OCI-LY7 (cell line): ENCODE measurements around the gene IGIP. TPM values are rescaled to one million over a fixed set of nuclear protein-coding genes. Genes with fewer than 3 reads are reported as not detected.
"Not testable (repeated sequence)": the region's sequence is repeated elsewhere in the genome, so short reads cannot be mapped to it uniquely, and the experiment has no call there.

Experiments
- BruUV-seq: library from RNA; stranded (reverse); fragments of 400-500 nt; replicated peaks from 2 replicates; lab custom pipeline; 2021; lab: Mats Ljungman, UMichigan
- CTCF ChIA-PET: fragments of 300-600 bp; sonication (Branson Sonifier 250); formaldehyde crosslinking; loops from one replicate; lab custom pipeline; 2022; ENCODE audit warnings: antibody characterized with exemption; ENCODE audit not compliant: unreplicated experiment; lab: Charles Lee
- POLR2A ChIA-PET: fragments of 300-600 bp; sonication (Branson Sonifier 250); formaldehyde crosslinking; loops from one replicate; lab custom pipeline; 2022; ENCODE audit warnings: antibody characterized with exemption; lab: Charles Lee
- DNase-seq: peaks from one replicate; pipeline ENCODE4 v3.0.0-alpha.2; 2015; ENCODE audit warnings: low spot score
- H2AFZ ChIP-seq: fragments of 200-600 bp; sonication (generic), shearing (Covaris generic); 2 replicates; pipeline ENCODE4 v1.6.1; 2014; ENCODE audit warnings: mild to moderate bottlenecking, antibody characterized with exemption, low read length, moderate library complexity
- H3K27ac ChIP-seq: fragments of 200-600 bp; sonication (generic); 2 replicates; pipeline ENCODE4 v1.5.1; 2014; ENCODE audit warnings: mixed run types, low read depth, mild to moderate bottlenecking, moderate library complexity, low read length, inconsistent platforms; ENCODE audit not compliant: poor library complexity, severe bottlenecking
- H3K36me3 ChIP-seq: fragments of 200-600 bp; sonication (generic); 2 replicates; pipeline ENCODE4 v1.6.1; 2014; ENCODE audit warnings: mild to moderate bottlenecking, antibody characterized with exemption, low read length, moderate library complexity, mixed read lengths; ENCODE audit not compliant: insufficient read depth
- H3K4me1 ChIP-seq: fragments of 200-600 bp; sonication (generic); 2 replicates; pipeline ENCODE4 v1.5.1; 2014; ENCODE audit warnings: mild to moderate bottlenecking, low read length; ENCODE audit not compliant: insufficient read depth, poor library complexity, severe bottlenecking
- H3K4me2 ChIP-seq: fragments of 200-600 bp; sonication (generic); 2 replicates; pipeline ENCODE4 v1.6.1; 2014; ENCODE audit warnings: mild to moderate bottlenecking, low read length
- H3K4me3 ChIP-seq: fragments of 200-600 bp; sonication (generic); 2 replicates; pipeline ENCODE4 v1.5.1; 2014; ENCODE audit warnings: mild to moderate bottlenecking, low read depth, low read length; ENCODE audit not compliant: poor library complexity, severe bottlenecking
- H3K79me2 ChIP-seq: fragments of 200-600 bp; sonication (generic); 2 replicates; pipeline ENCODE4 v1.6.1; 2016; ENCODE audit warnings: low read depth, mild to moderate bottlenecking, low read length, moderate library complexity, mixed read lengths; ENCODE audit not compliant: insufficient read depth
- H3K9me2 ChIP-seq: fragments of 200-600 bp; sonication (generic); 2 replicates; pipeline ENCODE4 v1.6.1; 2016; ENCODE audit warnings: mild to moderate bottlenecking, low read length, mixed read lengths; ENCODE audit not compliant: insufficient read depth
- H3K9me3 ChIP-seq: fragments of 200-600 bp; sonication (generic); 2 replicates; pipeline ENCODE4 v1.6.1; 2014; ENCODE audit warnings: mild to moderate bottlenecking, mixed run types, low read length, mixed read lengths
- H4K20me1 ChIP-seq: fragments of 200-600 bp; sonication (generic); 2 replicates; pipeline ENCODE4 v1.6.1; 2014; ENCODE audit warnings: mild to moderate bottlenecking, antibody characterized with exemption, low read length, moderate library complexity, mixed read lengths; ENCODE audit not compliant: insufficient read depth
- EZH2phosphoT487 ChIP-seq: fragments of 200-600 bp; sonication (generic); IDR thresholded peaks from 2 replicates; pipeline ENCODE4 v1.6.1; 2018; ENCODE audit warnings: low read depth, borderline replicate concordance, mild to moderate bottlenecking, mixed run types, antibody characterized with exemption, low read length, moderate library complexity, mixed read lengths
- intact Hi-C: fragments of 100-400 bp; cut with micrococcal nuclease; formaldehyde crosslinking; loops from one replicate; pipeline ENCODE4 v1.10.0; 2022; ENCODE audit not compliant: unreplicated experiment
- total RNA-seq, 2 experiments: library from RNA; depleted of rRNA in 1 of 2; stranded (reverse); fragments of >200 nt in 1 of 2; shearing (Covaris generic) in 1 of 2; gene quantifications; 2 replicates each; pipeline ENCODE4 v1.2.3, GENCODE V29; 2014 to 2022
- TF ChIP-seq, protein P1 (sequence below): fragments of 200-600 bp; sonication (generic); conservative IDR thresholded peaks from 2 replicates; pipeline ENCODE4 v1.5.1; 2014; ENCODE audit warnings: mild to moderate bottlenecking, antibody characterized with exemption, low read length, moderate library complexity, mixed read lengths

The IGIP gene
- total RNA-seq, 2 experiments from 2014 or later, result 3.3 to 4.9 TPM

DNA sequence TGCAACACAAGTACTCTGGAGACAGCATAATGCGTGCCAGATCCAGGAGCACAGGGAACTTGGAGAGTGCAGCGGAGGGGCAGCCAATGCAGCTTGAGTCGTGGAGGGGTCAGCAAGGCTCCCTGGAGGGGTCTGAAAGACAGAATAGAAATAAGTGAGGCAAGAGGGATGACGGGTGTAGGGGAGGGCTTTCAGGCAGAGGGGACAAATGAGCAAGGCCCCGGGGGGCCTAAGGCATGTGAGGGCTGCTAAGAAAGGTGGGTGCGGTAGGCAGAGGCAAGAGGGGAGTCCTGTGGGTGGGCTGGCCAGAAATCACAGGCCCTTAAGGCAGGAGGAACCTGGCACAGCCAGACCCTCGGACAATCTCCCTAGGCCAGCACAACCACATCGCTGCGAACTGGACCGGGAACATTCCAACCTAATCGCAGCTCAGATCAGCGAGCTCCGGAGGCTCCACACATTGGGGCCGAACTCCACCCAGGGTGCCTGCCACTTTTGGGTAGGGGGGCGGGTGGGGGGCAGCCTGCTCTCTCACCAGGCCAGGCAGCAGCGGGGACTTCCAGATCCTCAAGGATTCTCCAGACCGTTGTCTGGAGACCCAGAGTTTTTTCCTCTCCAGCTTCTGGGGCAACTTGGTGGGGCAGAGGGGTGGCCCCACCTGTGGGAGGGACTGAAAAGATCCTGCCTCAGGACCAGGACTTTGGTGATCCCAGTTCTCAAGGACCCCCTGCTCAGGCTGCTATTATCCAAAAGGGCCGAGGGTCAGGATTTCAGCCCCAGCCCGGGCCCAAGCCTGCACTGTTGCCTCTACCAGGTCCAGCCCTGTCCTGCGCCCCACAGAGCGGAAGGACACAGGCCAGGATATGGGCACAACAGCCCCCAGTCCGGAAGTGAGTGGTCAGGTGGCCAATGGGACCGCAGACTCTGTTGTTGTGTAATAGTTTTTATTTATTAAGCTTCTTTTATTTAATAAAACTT is 26.6 kb downstream of the IGIP start:
- no peaks in the 10 kb centered on the region for H3K4me1 ChIP-seq
- DNase-seq, result no peak
- H3K4me3 ChIP-seq, result no peak overlapping the region
- CTCF ChIA-PET, result no interaction called here
- H3K9me2 ChIP-seq, result no peaks in the 10 kb centered on the region
- no peaks in the 10 kb centered on the region for H3K79me2 ChIP-seq
- H3K36me3 ChIP-seq, result no peaks in the 10 kb centered on the region
- TF ChIP-seq EZH2phosphoT487, result no peak
- TF ChIP-seq, protein P1, sequence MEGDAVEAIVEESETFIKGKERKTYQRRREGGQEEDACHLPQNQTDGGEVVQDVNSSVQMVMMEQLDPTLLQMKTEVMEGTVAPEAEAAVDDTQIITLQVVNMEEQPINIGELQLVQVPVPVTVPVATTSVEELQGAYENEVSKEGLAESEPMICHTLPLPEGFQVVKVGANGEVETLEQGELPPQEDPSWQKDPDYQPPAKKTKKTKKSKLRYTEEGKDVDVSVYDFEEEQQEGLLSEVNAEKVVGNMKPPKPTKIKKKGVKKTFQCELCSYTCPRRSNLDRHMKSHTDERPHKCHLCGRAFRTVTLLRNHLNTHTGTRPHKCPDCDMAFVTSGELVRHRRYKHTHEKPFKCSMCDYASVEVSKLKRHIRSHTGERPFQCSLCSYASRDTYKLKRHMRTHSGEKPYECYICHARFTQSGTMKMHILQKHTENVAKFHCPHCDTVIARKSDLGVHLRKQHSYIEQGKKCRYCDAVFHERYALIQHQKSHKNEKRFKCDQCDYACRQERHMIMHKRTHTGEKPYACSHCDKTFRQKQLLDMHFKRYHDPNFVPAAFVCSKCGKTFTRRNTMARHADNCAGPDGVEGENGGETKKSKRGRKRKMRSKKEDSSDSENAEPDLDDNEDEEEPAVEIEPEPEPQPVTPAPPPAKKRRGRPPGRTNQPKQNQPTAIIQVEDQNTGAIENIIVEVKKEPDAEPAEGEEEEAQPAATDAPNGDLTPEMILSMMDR, result no peak
- H3K4me2 ChIP-seq, result no peak overlapping the region
- no peaks in the 10 kb centered on the region for H4K20me1 ChIP-seq
- no peaks in the 10 kb centered on the region for H3K9me3 ChIP-seq
- no TSS peak for BruUV-seq
- no peak overlapping the region for H3K27ac ChIP-seq
- intact Hi-C loops, result no loop called here
- POLR2A ChIA-PET, result no interaction called here
- H2AFZ ChIP-seq, result no peak overlapping the region

DNA sequence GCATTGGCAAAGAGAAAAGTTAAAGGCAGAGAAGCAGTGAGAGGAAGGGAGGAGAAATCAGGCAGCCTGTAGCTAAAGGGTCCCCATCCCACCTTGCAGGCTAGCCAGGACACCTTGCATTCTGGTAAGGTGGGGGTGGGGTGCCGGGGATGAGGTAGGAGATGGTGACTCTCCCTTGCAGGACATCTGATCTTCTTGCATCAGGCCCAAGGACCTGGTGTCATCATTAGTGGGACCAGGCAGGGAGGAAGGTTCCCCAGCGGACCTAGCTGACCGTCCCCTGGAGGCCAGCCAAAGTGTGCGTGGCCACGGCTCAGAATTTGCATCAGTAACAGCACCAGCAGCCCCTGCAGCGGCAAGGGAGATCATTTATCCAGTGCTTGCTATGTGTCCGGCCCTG is 27.5 kb downstream of the IGIP start:
- Histone ChIP-seq H4K20me1 (no peaks in the 10 kb centered on the region), H3K4me3 (no peak overlapping the region), H3K9me3 (no peaks in the 10 kb centered on the region), H3K4me1 (no peaks in the 10 kb centered on the region), H3K27ac (no peak overlapping the region), H3K9me2 (no peaks in the 10 kb centered on the region), H2AFZ (no peak overlapping the region), H3K79me2 (no peaks in the 10 kb centered on the region), H3K36me3 (no peaks in the 10 kb centered on the region), H3K4me2 (no peak overlapping the region)
- TF ChIP-seq EZH2phosphoT487, result no peak
- TF ChIP-seq, protein P1, result no peak
- no TSS peak for BruUV-seq
- intact Hi-C loops, result no loop called here
- POLR2A ChIA-PET, result no interaction called here
- CTCF ChIA-PET, result no interaction called here
- DNase-seq, result no peak

DNA sequence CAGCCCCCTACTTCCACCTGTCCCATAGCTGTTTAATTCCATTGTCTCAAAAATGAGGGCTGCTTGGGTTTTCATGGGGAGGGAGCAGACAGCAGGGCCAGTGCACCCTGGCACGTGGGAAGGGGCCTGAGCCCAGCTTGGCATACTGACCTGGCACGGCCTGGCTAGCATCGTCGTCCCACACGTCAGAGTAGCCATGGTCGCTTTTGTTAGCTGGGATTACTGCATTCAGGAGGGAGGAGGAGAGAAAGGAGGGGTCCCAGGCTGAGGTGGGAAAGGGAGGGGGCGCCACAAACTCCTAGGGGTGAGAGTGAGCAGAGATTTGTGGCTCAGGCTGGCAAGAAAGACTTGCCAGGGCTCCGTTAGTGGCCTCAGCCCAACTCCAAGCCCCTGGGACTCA is 28.2 kb downstream of the IGIP start:
- ChIA-PET POLR2A (no interaction called here), CTCF (no interaction called here)
- no peak for DNase-seq
- H3K36me3 ChIP-seq, result no peaks in the 10 kb centered on the region
- no peaks in the 10 kb centered on the region for H3K9me2 ChIP-seq
- no peak overlapping the region for H3K4me3 ChIP-seq
- no peaks in the 10 kb centered on the region for H3K79me2 ChIP-seq
- no peaks in the 10 kb centered on the region for H4K20me1 ChIP-seq
- no peak overlapping the region for H3K27ac ChIP-seq
- H2AFZ ChIP-seq, result no peak overlapping the region
- no peaks in the 10 kb centered on the region for H3K9me3 ChIP-seq
- H3K4me1 ChIP-seq, result no peaks in the 10 kb centered on the region
- no peak overlapping the region for H3K4me2 ChIP-seq
- intact Hi-C loops, result no loop called here
- TF ChIP-seq EZH2phosphoT487, result no peak
- TF ChIP-seq, protein P1, result no peak
- no TSS peak for BruUV-seq

DNA sequence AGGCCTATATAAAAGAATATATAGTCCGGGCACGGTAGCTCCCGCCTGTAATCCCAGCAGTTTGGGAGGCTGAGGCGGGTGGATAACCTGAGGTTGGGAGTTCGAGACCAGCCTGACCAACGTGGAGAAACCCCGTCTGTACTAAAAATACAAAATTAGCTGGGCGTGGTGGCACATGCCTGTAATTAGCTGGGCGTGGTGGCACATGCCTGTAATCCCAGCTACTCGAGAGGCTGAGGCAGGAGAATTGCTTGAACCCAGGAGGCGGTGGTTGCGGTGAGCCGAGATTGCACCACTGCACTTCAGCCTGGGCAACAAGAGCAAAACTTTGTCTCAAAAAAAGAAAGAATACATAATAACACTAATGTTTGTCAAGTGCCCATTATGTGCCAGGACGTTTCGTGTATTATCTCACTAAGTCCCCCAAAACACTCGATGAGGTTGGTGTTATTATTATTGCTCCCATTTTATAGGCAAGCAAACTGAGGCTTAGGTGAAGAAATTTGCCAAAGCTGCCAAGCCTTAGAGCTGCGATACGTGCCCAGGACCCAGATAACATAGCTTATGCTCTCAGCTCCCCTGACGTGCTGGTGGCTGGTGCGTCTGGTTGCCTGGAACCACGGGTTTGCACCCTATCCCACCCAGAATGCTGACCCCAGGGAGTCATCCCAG is 29.1 kb downstream of the IGIP start:
- H3K4me3 ChIP-seq, H3K9me3 ChIP-seq, H3K36me3 ChIP-seq, H3K79me2 ChIP-seq, H3K27ac ChIP-seq, H4K20me1 ChIP-seq, BruUV-seq, DNase-seq, H3K4me2 ChIP-seq, H3K9me2 ChIP-seq, H3K4me1 ChIP-seq, H2AFZ ChIP-seq: not testable (repeated sequence)
- POLR2A ChIA-PET, result interaction anchor here (1.2 kb wide), 1 partner anchor 80 kb away, joined by 4 read pairs; no protein-coding TSS in a partner anchor
- CTCF ChIA-PET, result interaction anchor here (0.9 kb wide), 1 partner anchor 82 kb away, joined by 3 read pairs; no protein-coding TSS in a partner anchor
- intact Hi-C loops, result loop anchor here (5.0 kb wide), 2 partner anchors 188 to 368 kb away; no protein-coding TSS in a partner anchor
